ENCODE data around the gene MOB3B. TPM values are rescaled to one million over a fixed set of nuclear protein-coding genes. Genes with fewer than 3 reads are reported as not detected.

Gene MOB3B
- total RNA-seq, 2 donors from 2014 or later, result 4.3 to 6.0 TPM

- Histone ChIP-seq H3K4me1 (peaks cover 37% of the 10 kb centered on the region), H3K9me3 (no peaks in the 10 kb centered on the region), H3K27ac (peak overlapping the region; percentile 17 to 75 (median 57)), H3K27me3 (no peaks in the 10 kb centered on the region), H3K36me3 (replicated peaks in 1 of 2; ENCODE audit: insufficient read depth in 1 of 2, low read depth in 2 of 2) (no peaks in the 10 kb centered on the region), H3K4me3 (no peak overlapping the region)
- intact Hi-C loops (cut with DNase I), result loop anchor here (5.0 kb wide), 1 partner anchor 207 kb away; no protein-coding TSS in a partner anchor
- peak; percentile 74 for ATAC-seq
- no peak for TF ChIP-seq CTCF (IDR thresholded peaks at IDR 0.05)
- TF ChIP-seq POLR2A (IDR thresholded peaks at IDR 0.05), result no peak
- DNase-seq, result peak in 2 of 4 donors; percentile 22 to 31
- 56 to 57% methylated on average over 5 of the region's 5 CpGs for WGBS, 2 donors
These were observed 10.1 kb upstream of the MOB3B start for GRCh38 chr9:27539479-27540441.

DNA sequence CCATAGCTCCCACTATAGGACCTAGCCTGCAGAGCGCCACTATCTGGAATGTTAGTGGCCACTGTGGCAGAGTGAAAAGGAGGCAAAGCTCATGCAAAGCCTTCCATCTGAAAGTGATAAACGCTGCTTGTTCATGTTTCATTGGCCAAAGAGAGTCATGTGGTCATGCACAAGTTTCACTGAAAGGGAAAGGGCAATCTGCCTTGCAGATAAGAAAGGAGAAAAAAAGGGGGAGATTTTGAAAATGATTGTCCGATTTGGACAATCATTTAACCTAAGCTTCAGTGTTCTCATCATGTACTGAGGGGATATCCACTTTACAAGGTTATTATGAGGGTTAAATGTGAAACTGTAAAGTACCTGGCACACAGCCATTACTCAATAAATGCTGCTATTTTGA lies 9.0 kb upstream of the MOB3B start:
- no peak for TF ChIP-seq POLR2A (IDR thresholded peaks at IDR 0.05)
- no peak for TF ChIP-seq CTCF (IDR thresholded peaks at IDR 0.05)
- ATAC-seq (peak; percentile 68), DNase-seq (peak in 1 of 4 donors; percentile 10)
- 56 to 60% methylated on average over 3 of the region's 3 CpGs for WGBS, 2 donors
- intact Hi-C loops (cut with DNase I), result loop anchor here (5.0 kb wide), 1 partner anchor 206 kb away; no protein-coding TSS in a partner anchor
- Histone ChIP-seq H3K4me3 (no peak overlapping the region), H3K36me3 (replicated peaks in 1 of 2; ENCODE audit: insufficient read depth in 1 of 2, low read depth in 2 of 2) (no peaks in the 10 kb centered on the region), H3K27ac (peak overlapping the region in 3 of 4 donors; percentile 17 to 75 (median 37)), H3K9me3 (no peaks in the 10 kb centered on the region), H3K4me1 (peaks cover 40% of the 10 kb centered on the region), H3K27me3 (no peaks in the 10 kb centered on the region)

DNA sequence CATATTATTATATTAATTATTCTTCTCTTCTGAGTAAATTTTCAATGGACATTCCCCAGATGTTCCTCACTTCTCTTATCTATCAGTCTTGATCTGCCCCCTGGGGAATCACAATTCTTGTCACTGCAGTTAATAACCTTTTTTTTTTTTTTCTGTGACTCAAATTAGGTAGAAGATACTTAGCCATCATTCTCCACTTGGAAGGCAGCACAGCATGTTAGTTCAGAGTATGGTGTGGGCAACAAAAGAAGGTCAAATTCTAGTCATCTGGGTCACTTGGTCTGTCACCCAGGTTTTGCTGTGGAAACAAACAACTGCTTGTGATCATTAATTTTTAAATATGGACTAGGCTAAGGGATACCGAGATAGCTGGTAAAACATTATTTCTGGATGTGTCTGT lies 8.1 kb upstream of the MOB3B start:
- 70 to 84% methylated on average over 1 of the region's 1 CpG for WGBS, 2 donors
- Histone ChIP-seq H3K27ac (peak overlapping the region in 2 of 4 donors; percentile 37 to 59), H3K36me3 (replicated peaks in 1 of 2; ENCODE audit: insufficient read depth in 1 of 2, low read depth in 2 of 2) (no peaks in the 10 kb centered on the region), H3K4me3 (no peak overlapping the region), H3K9me3 (no peaks in the 10 kb centered on the region), H3K27me3 (no peaks in the 10 kb centered on the region), H3K4me1 (peaks cover 40% of the 10 kb centered on the region)
- DNase-seq (no peak), ATAC-seq (no peak)
- intact Hi-C loops (cut with DNase I), result loop anchor here (5.0 kb wide), 1 partner anchor 205 kb away; no protein-coding TSS in a partner anchor
- no peak for TF ChIP-seq POLR2A (IDR thresholded peaks at IDR 0.05)
- TF ChIP-seq CTCF (IDR thresholded peaks at IDR 0.05), result no peak

DNA sequence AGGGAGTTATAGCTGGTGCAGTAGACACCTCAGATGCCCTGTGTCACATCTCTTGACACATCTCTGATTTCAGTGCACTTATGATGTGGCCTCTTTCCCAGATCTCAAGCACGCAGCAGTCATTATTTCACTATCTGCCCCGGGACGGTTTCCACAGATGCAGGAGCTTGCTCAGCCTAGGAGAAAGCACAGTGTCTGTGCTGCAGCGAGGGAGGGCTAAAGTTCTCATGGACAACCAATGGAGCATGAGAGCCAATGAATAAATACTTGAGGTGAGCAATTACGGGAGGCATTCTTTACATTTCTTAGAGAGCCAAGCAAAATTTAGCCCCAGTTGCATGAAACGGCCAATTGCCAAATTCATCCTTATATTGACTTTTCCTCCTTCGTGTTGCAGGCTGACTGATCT lies 7.4 kb upstream of the MOB3B start:
- H3K36me3 ChIP-seq (replicated peaks in 1 of 2; ENCODE audit: insufficient read depth in 1 of 2, low read depth in 2 of 2), result no peaks in the 10 kb centered on the region
- WGBS, 2 donors, result 69 to 78% methylated on average over 7 of the region's 7 CpGs
- peaks cover 40% of the 10 kb centered on the region for H3K4me1 ChIP-seq
- intact Hi-C loops (cut with DNase I), result loop anchor here (5.0 kb wide), 1 partner anchor 205 kb away; no protein-coding TSS in a partner anchor
- H3K4me3 ChIP-seq, result no peak overlapping the region
- TF ChIP-seq CTCF (IDR thresholded peaks at IDR 0.05) (no peak), POLR2A (IDR thresholded peaks at IDR 0.05) (no peak)
- H3K9me3 ChIP-seq, result no peaks in the 10 kb centered on the region
- no peak for DNase-seq
- ATAC-seq, result no peak
- H3K27ac ChIP-seq, result no peak overlapping the region
- H3K27me3 ChIP-seq, result no peaks in the 10 kb centered on the region
